CD8-positive, alpha-beta memory T cell (primary cell): ENCODE data around the gene DOCK4. TPM values are rescaled to one million over a fixed set of nuclear protein-coding genes. Genes with fewer than 3 reads are reported as not detected.

Experiments
- CTCF ChIA-PET: fragments of 350-600 bp; sonication (Branson Sonifier 250); formaldehyde crosslinking; loops from one replicate; lab custom pipeline; 2021; ENCODE audit warnings: antibody characterized with exemption; lab: Charles Lee
- POLR2A ChIA-PET: fragments of 350-600 bp; sonication (Branson Sonifier 250); formaldehyde crosslinking; loops from one replicate; lab custom pipeline; 2021; ENCODE audit warnings: antibody characterized with exemption; lab: Charles Lee
- DNase-seq, 5 donors: peaks; one replicate each; pipeline versions ENCODE4 v3.0.0 to v3.0.0-alpha.2; 2020 to 2022; ENCODE audit warnings: mixed read lengths in 1 of 5
- H3K27ac ChIP-seq: one replicate; pipeline ENCODE4 v1.7.0; 2013; ENCODE audit warnings: low read depth, mild to moderate bottlenecking, low read length, moderate library complexity
- H3K27me3 ChIP-seq: 2 replicates; pipeline ENCODE4 v1.7.0; 2013; ENCODE audit warnings: low read length, mild to moderate bottlenecking; ENCODE audit not compliant: insufficient read depth, poor library complexity, severe bottlenecking
- H3K36me3 ChIP-seq: 2 replicates; pipeline ENCODE4 v1.7.0; 2013; ENCODE audit warnings: mild to moderate bottlenecking, low read length, moderate library complexity; ENCODE audit not compliant: insufficient read depth
- H3K4me1 ChIP-seq: 2 replicates; pipeline ENCODE4 v1.7.0; 2013; ENCODE audit warnings: mild to moderate bottlenecking, low read length, moderate library complexity; ENCODE audit not compliant: insufficient read depth
- H3K4me3 ChIP-seq: 2 replicates; pipeline ENCODE4 v1.7.0; 2013; ENCODE audit warnings: mild to moderate bottlenecking, low read length
- H3K9me3 ChIP-seq: 2 replicates; pipeline ENCODE4 v1.7.0; 2013; ENCODE audit warnings: mild to moderate bottlenecking, low read length
- H3K27ac Mint-ChIP-seq, 8 donors: one replicate each; pipeline ENCODE4 v1.8.0; 2020 to 2021; ENCODE audit warnings: mixed read lengths in 8 of 8, mild to moderate bottlenecking in 6 of 8, inconsistent platforms in 3 of 8, moderate library complexity in 3 of 8
- H3K27me3 Mint-ChIP-seq, 2 donors: one replicate each; pipeline ENCODE4 v1.8.0; 2020 to 2021; ENCODE audit warnings: mixed read lengths in 2 of 2, mild to moderate bottlenecking in 1 of 2, moderate library complexity in 1 of 2
- H3K36me3 Mint-ChIP-seq, 3 donors: one replicate each; pipeline ENCODE4 v1.8.0; 2020 to 2021; ENCODE audit warnings: mixed read lengths in 3 of 3, inconsistent platforms in 1 of 3, mild to moderate bottlenecking in 1 of 3
- H3K4me1 Mint-ChIP-seq, 3 donors: one replicate each; pipeline ENCODE4 v1.8.0; 2020 to 2021; ENCODE audit warnings: mixed read lengths in 3 of 3, inconsistent platforms in 1 of 3, mild to moderate bottlenecking in 1 of 3
- H3K4me3 Mint-ChIP-seq, 7 donors: one replicate each; pipeline ENCODE4 v1.8.0; 2020 to 2021; ENCODE audit warnings: mixed read lengths in 7 of 7, mild to moderate bottlenecking in 6 of 7, moderate library complexity in 4 of 7, inconsistent platforms in 2 of 7
- H3K9me3 Mint-ChIP-seq, 5 donors: one replicate each; pipeline ENCODE4 v1.8.0; 2020 to 2022; ENCODE audit warnings: mixed read lengths in 5 of 5, mild to moderate bottlenecking in 3 of 5, moderate library complexity in 2 of 5, inconsistent platforms in 1 of 5
- polyA plus RNA-seq: library from polyadenylated mRNA; unstranded; fragments of 300-500 nt; fragmentation: Illumina TruSeq; gene quantifications from one replicate; pipeline ENCODE4 v1.2.3, GENCODE V29; 2021
- total RNA-seq, 2 experiments: library from RNA; stranded (reverse); gene quantifications; one replicate each; pipeline ENCODE4 v1.2.3, GENCODE V29; 2021

DOCK4 gene
- total and polyA plus RNA-seq, 3 experiments from 2014 or later: 1.2 TPM; not detected in 1

DNA sequence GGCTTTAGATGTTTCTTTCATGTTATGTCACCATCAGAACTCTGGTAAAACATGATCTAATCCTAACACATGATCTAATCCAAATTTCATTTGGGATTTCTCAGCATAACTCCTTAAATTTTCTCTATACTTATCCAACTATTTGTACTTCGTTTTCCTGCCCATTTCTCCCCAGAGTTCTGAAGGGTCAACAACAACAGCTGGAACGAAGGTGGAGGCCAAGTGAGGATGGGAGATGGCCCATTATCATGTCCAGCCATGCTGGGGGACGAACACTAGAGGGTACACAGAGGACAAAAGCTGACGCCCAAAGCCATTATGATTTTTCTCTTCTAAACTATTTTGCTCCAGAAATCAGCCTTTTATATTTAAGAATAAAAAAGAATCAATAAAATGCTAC lies 185.4 kb downstream of the DOCK4 start:
- Histone ChIP-seq H3K4me1 (no peaks in the 10 kb centered on the region), H3K9me3 (no peaks in the 10 kb centered on the region), H3K4me3 (no peak overlapping the region), H3K36me3 (no peaks in the 10 kb centered on the region), H3K27me3 (no peaks in the 10 kb centered on the region), H3K27ac (no peak overlapping the region)
- no peaks in the 10 kb centered on the region for H3K4me1 Mint-ChIP-seq
- ChIA-PET POLR2A (no interaction called here), CTCF (no interaction called here)
- peaks cover 6 to 12% of the 10 kb centered on the region in 2 donors for H3K27me3 Mint-ChIP-seq
- H3K36me3 Mint-ChIP-seq: no peaks in the 10 kb centered on the region
- peaks cover 0 to 15% (median 0%) of the 10 kb centered on the region in 5 donors for H3K9me3 Mint-ChIP-seq
- no peak overlapping the region for H3K27ac Mint-ChIP-seq
- H3K4me3 Mint-ChIP-seq: no peak overlapping the region
- no peak for DNase-seq

DNA sequence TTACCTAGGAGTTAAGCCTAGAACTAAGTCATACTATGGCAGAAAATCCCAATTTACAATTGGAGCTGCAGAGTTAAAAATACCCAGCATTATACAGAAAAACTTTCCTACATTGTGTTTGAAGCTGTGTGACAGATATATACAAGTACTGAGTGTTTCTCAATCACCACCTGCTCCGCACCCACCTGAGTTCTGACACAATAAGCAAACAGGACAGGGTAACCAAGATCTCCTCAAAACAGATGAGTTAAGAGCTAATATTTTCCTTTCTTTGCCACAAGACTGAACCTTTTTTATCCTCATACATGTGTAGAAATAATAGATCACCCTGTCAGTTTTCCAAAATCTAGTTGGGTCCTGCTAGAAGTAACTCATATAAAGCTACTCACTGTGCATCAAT lies 186.3 kb downstream of the DOCK4 start:
- H3K36me3 ChIP-seq: no peaks in the 10 kb centered on the region
- no peaks in the 10 kb centered on the region for H3K27me3 ChIP-seq
- H3K9me3 ChIP-seq: no peaks in the 10 kb centered on the region
- no peak overlapping the region for H3K27ac Mint-ChIP-seq
- CTCF ChIA-PET: no interaction called here
- H3K4me1 ChIP-seq: no peaks in the 10 kb centered on the region
- H3K27me3 Mint-ChIP-seq: peaks cover 2 to 7% of the 10 kb centered on the region in 2 donors
- POLR2A ChIA-PET: no interaction called here
- no peaks in the 10 kb centered on the region for H3K36me3 Mint-ChIP-seq
- no peaks in the 10 kb centered on the region for H3K4me1 Mint-ChIP-seq
- H3K4me3 ChIP-seq: no peak overlapping the region
- H3K4me3 Mint-ChIP-seq: no peak overlapping the region
- H3K9me3 Mint-ChIP-seq: peaks cover 0 to 11% (median 0%) of the 10 kb centered on the region in 5 donors
- H3K27ac ChIP-seq: no peak overlapping the region
- DNase-seq: no peak

DNA sequence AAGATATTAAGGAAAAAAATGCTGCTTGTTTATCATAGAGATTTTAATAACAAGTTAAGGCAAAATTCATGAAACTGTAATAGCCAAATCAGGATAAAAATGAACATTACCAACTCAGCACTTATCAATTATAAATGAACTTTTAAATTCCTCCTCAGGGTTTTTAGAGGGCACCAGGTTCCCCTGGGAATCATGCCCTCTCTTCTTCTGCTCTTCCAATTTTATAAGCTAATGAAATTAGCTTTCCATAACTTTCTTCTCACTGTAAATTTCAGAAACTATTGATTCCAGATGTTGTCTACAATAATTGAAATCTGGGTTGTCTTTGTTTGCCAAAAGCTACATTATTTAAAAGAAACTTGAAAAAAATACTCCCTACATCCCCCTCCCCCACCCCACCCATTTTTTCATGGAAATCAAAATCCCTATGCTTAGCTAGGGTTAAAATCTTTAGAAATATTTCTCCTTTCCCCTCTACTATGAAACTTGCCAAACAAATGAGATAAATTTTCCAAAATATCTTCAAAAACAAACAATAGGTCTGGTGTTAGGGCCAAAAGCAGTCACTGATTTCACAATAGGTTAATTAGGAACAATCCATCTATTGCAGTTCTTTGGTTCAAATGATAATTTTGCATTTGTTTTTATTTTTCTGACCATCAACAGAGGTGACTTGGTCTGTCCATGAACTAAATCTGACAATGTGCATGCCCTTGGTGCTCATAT lies 187.7 kb downstream of the DOCK4 start:
- no peak overlapping the region for H3K4me3 Mint-ChIP-seq

DNA sequence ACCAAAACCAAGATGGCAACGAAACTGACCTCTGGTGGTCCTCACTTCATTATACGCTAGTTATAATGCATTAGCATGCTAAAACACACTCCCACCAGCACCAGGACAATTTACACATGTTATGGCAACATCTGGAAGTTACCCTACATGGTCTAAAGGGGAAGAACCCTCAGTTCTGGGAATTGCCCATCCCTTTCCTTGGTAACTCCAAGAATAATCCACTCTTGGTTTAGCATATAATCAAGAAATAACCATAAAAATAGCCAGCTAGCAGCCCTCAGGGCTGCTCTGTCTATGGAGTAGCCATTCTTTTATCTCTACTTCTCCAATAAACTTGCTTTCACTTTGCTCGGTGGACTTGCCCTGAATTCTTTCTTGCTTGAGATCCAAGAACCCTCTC lies 191.1 kb downstream of the DOCK4 start:
- no peaks in the 10 kb centered on the region for H3K36me3 ChIP-seq
- Mint-ChIP-seq H3K27me3 (peaks cover 2 to 8% of the 10 kb centered on the region in 2 donors), H3K9me3 (peaks cover 0 to 10% (median 0%) of the 10 kb centered on the region in 5 donors), H3K36me3 (no peaks in the 10 kb centered on the region), H3K27ac (no peak overlapping the region), H3K4me1 (no peaks in the 10 kb centered on the region), H3K4me3 (no peak overlapping the region)
- H3K4me1 ChIP-seq: no peaks in the 10 kb centered on the region
- no peak overlapping the region for H3K4me3 ChIP-seq
- H3K27ac ChIP-seq: no peak overlapping the region
- DNase-seq: no peak
- no peaks in the 10 kb centered on the region for H3K27me3 ChIP-seq
- H3K9me3 ChIP-seq: no peaks in the 10 kb centered on the region
- ChIA-PET CTCF (no interaction called here), POLR2A (no interaction called here)

More for the DNA sequence above, 187.7 kb downstream of the DOCK4 start:
- ChIA-PET POLR2A (no interaction called here), CTCF (no interaction called here)
- peaks cover 0 to 14% (median 0%) of the 10 kb centered on the region in 5 donors for H3K9me3 Mint-ChIP-seq
- H3K9me3 ChIP-seq: no peaks in the 10 kb centered on the region
- H3K4me3 ChIP-seq: no peak overlapping the region
- no peaks in the 10 kb centered on the region for H3K4me1 Mint-ChIP-seq
- H3K36me3 ChIP-seq: no peaks in the 10 kb centered on the region
- no peak overlapping the region for H3K27ac ChIP-seq
- no peaks in the 10 kb centered on the region for H3K36me3 Mint-ChIP-seq
- H3K27me3 ChIP-seq: no peaks in the 10 kb centered on the region
- H3K4me1 ChIP-seq: no peaks in the 10 kb centered on the region
- no peak for DNase-seq
- H3K27ac Mint-ChIP-seq: no peak overlapping the region
- H3K27me3 Mint-ChIP-seq: peaks cover 2 to 7% of the 10 kb centered on the region in 2 donors

DNA sequence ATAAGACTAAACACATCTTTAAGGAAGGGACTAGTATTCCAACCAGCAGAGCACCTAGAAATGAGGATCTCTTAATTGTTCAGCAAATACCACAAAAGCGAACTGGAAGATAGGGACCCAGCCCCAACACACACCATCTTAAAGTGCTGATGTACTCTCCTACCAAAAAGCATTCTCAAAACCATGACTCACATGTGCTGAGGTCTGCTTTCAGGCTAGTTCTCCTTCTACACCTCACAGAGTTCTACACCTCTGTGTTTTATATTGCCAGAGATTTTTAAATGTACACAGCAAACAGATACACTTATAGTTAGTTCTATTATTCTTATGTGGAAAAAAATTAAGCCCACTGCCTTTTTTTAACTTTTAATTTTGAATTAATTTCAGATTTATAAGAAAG lies 191.9 kb downstream of the DOCK4 start:
- ChIA-PET POLR2A (no interaction called here), CTCF (no interaction called here)
- Histone ChIP-seq H3K27ac (no peak overlapping the region), H3K4me1 (no peaks in the 10 kb centered on the region), H3K4me3 (no peak overlapping the region), H3K9me3 (no peaks in the 10 kb centered on the region), H3K36me3 (no peaks in the 10 kb centered on the region), H3K27me3 (no peaks in the 10 kb centered on the region)
- no peak for DNase-seq
- no peak overlapping the region for H3K27ac Mint-ChIP-seq
- H3K4me3 Mint-ChIP-seq: no peak overlapping the region
- peaks cover 2 to 8% of the 10 kb centered on the region in 2 donors for H3K27me3 Mint-ChIP-seq
- no peaks in the 10 kb centered on the region for H3K36me3 Mint-ChIP-seq
- peaks cover 0 to 10% (median 0%) of the 10 kb centered on the region in 5 donors for H3K9me3 Mint-ChIP-seq
- no peaks in the 10 kb centered on the region for H3K4me1 Mint-ChIP-seq

- no peak overlapping the region for H3K4me3 ChIP-seq
- peaks cover 2 to 8% of the 10 kb centered on the region in 2 donors for H3K27me3 Mint-ChIP-seq
- H3K36me3 ChIP-seq: no peaks in the 10 kb centered on the region
- no peaks in the 10 kb centered on the region for H3K27me3 ChIP-seq
- peaks cover 0 to 10% (median under 1%) of the 10 kb centered on the region in 5 donors for H3K9me3 Mint-ChIP-seq
- ChIA-PET POLR2A (no interaction called here), CTCF (no interaction called here)
- no peak overlapping the region for H3K27ac ChIP-seq
- no peaks in the 10 kb centered on the region for H3K9me3 ChIP-seq
- no peak for DNase-seq
- H3K4me1 ChIP-seq: no peaks in the 10 kb centered on the region
- no peaks in the 10 kb centered on the region for H3K4me1 Mint-ChIP-seq
- no peaks in the 10 kb centered on the region for H3K36me3 Mint-ChIP-seq
- peak overlapping the region in 1 of 8 donors; percentile 24 for H3K27ac Mint-ChIP-seq
- H3K4me3 Mint-ChIP-seq: no peak overlapping the region
Observed at GRCh38 chr7:112013274-112013673, 192.9 kb downstream of the DOCK4 start.

DNA sequence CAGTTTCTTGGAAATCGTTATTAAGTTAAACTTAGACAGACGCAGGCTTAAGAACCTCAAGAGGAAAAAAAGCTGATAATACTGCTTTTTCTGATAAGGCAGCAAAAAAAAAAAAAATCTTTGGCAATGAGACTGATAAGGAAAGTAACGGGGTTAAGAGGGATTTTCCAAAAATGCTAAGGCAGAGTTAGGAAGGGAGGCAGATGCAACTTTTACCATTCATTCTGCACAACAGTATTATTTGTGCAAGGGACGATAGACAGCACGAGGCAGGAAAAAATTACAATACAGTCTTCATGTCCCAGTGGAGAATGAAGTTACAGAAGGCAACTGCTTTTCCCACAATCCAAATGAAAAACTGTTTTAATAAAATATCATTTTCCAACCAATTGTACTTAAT lies 194.0 kb downstream of the DOCK4 start:
- Histone ChIP-seq H3K9me3 (no peaks in the 10 kb centered on the region), H3K36me3 (no peaks in the 10 kb centered on the region), H3K4me3 (no peak overlapping the region), H3K27me3 (no peaks in the 10 kb centered on the region), H3K4me1 (no peaks in the 10 kb centered on the region), H3K27ac (no peak overlapping the region)
- Mint-ChIP-seq H3K27ac (no peak overlapping the region), H3K4me3 (no peak overlapping the region), H3K4me1 (no peaks in the 10 kb centered on the region), H3K36me3 (no peaks in the 10 kb centered on the region), H3K9me3 (peaks cover 0 to 9% (median under 1%) of the 10 kb centered on the region in 5 donors), H3K27me3 (peaks cover 0 to 4% of the 10 kb centered on the region in 2 donors)
- ChIA-PET POLR2A (no interaction called here), CTCF (no interaction called here)
- DNase-seq: no peak

DNA sequence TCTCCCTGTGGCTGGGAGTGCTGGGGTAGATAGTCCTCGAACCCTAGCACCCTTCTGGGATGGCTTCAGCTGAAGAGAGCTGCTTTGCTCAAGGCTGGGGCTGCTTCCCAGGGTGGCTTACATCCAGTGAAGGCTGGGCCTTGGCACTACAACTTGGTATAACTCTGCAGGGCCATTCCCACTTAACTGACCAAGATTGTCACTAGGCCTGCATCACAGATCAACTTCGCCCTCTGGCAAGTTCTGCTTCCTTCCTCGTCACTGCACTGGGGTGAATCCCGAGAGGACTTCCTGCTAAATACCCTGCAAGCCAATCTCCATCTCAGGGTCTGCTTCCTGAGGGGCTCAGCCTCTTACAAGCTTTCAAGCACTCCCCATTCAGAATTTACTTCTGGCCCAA lies 195.2 kb downstream of the DOCK4 start:
- Histone ChIP-seq H3K9me3 (no peaks in the 10 kb centered on the region), H3K36me3 (no peaks in the 10 kb centered on the region), H3K27ac (no peak overlapping the region), H3K27me3 (no peaks in the 10 kb centered on the region), H3K4me3 (no peak overlapping the region), H3K4me1 (no peaks in the 10 kb centered on the region)
- Mint-ChIP-seq H3K4me1 (no peaks in the 10 kb centered on the region), H3K4me3 (no peak overlapping the region), H3K36me3 (no peaks in the 10 kb centered on the region), H3K27ac (no peak overlapping the region), H3K27me3 (peaks cover 0 to 3% of the 10 kb centered on the region in 2 donors), H3K9me3 (peaks cover 0 to 8% (median 1%) of the 10 kb centered on the region in 5 donors)
- POLR2A ChIA-PET: no interaction called here
- CTCF ChIA-PET: no interaction called here
- no peak for DNase-seq
